ENCODE results near the gene GLB1L. TPM values are rescaled to one million over a fixed set of nuclear protein-coding genes. Genes with fewer than 3 reads are reported as not detected.

The GLB1L gene
- total and polyA plus RNA-seq, 8 donors: 0.58 to 31.4 (median 3.1) TPM; not detected in 1

- Histone ChIP-seq H3K27me3 (peaks cover 0 to 8% (median 0%) of the 10 kb centered on the region in 3 donors), H3K9me3 (no peaks in the 10 kb centered on the region), H3K4me1 (peaks cover 56 to 62% (median 58%) of the 10 kb centered on the region in 4 donors), H3K36me3 (peaks cover 12 to 18% (median 16%) of the 10 kb centered on the region in 4 donors), H3K4me3 (peak within 1 kb of the TSS; percentile 59 to 75 (median 72)), H3K27ac (peak within 1 kb of the TSS; percentile 88 to 98 (median 94))
- WGBS, 5 donors: 0 to 1% (median 1%) methylated on average over 11 to 76 of the region's 76 CpGs
- DNase-seq: peak; percentile 94
- TF ChIP-seq POLR2A (IDR thresholded peaks at IDR 0.05) (peak in 2 of 4 donors; percentile 80 to 93), CTCF (IDR thresholded peaks at IDR 0.05) (peak in 2 of 7 experiments; percentile 16 to 28), POLR2AphosphoS5 (IDR thresholded peaks at IDR 0.05) (peak; percentile 91 to 99 (median 99)), EP300 (IDR thresholded peaks at IDR 0.05) (no peak)
- intact Hi-C loops (cut with DNase I; ENCODE audit: low total_unique reads): no loop called here
These were observed 8.7 kb upstream of the GLB1L start, which contains the start of gene TUBA4A for GRCh38 chr2:219253753-219254589. Gene TUBA4A (minus strand): TSS chr2:219253918. CDS start chr2:219253858, 60 bp downstream.

DNA sequence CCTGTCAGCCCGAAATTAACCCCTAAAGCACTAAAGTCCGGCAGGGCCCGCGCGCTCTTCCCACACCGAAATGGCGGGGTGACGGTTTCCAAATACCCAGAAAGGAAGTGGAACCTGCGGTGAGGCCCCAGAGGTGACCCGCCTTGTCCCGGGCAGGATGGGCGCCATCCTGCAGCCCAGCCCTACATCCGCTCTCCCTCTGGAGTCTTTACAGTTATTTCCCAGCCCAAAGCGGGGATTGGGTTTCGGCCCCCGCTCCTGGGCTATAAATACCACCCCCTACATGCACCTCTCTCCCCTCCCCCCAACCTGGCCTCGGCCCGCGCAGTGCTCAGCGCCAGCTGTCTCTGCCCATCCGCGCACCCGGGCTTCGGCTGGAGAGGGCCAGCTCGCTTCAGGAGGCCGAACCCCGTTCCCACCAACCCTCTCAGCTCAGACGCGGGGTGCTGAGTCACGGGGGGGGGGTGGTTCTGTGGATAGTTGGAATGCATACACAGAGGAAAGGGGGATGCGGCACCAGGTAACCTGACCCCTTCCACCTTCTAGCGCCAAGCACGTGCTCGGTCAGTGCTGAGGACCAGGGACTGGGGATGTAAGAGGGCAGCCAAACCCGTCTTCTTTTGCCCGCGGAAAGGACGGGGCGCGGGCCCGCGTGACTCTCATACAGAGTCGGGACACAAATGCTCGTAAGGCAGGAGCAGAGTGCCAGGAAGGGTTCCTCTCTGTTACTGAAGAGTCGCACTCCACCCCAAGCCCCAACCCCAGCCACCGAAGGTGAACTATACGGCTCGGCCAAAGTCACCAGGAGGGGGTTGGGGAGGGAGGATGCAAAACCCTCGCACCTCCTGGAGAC lies 7.9 kb upstream of the GLB1L start, which contains the start of gene TUBA4B:
TSS of gene TUBA4B (plus strand) at position 344 of the 853 bp plus-strand sequence. CDS start at position 509, 165 bp downstream.
- no peaks in the 10 kb centered on the region for H3K9me3 ChIP-seq
- TF ChIP-seq POLR2AphosphoS5 (IDR thresholded peaks at IDR 0.05) (peak in 1 of 3 donors; percentile 37), CTCF (IDR thresholded peaks at IDR 0.05) (no peak)
- H3K27ac ChIP-seq: peak within 1 kb of the TSS; percentile 88 to 98 (median 94)
- peaks cover 14 to 26% (median 21%) of the 10 kb centered on the region in 4 donors for H3K36me3 ChIP-seq
- peak within 1 kb of the TSS; percentile 59 to 75 (median 72) for H3K4me3 ChIP-seq
- intact Hi-C loops (cut with DNase I; ENCODE audit: low total_unique reads): no loop called here
- H3K4me1 ChIP-seq: peaks cover 64 to 70% (median 67%) of the 10 kb centered on the region in 4 donors
- peaks cover 0 to 3% (median 0%) of the 10 kb centered on the region in 3 donors for H3K27me3 ChIP-seq
- DNase-seq: peak; percentile 50 to 62
- 1 to 3% (median 2%) methylated on average over 33 to 49 of the region's 49 CpGs for WGBS, 5 donors

DNA sequence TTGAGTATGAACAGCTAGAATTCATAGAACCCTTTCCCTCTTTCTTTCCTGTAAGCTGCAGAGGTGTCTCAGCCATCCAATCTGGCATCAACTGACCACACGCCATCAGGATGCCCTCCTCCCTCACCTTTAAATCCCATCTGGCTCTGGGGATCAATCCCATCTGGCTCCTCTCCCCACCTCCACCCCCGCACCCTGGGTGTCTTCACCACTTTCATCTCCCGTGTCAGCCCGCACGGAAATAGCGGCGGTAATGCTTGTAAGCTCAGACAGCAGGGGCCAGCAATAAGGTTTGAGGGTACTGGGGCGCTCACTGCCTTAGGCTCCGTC lies 7.3 kb upstream of the GLB1L start:
- intact Hi-C loops (cut with DNase I; ENCODE audit: low total_unique reads): no loop called here
- no peaks in the 10 kb centered on the region for H3K27me3 ChIP-seq
- peaks cover 14 to 32% (median 26%) of the 10 kb centered on the region in 4 donors for H3K36me3 ChIP-seq
- no peak for DNase-seq
- peak overlapping the region; percentile 88 to 98 (median 94) for H3K27ac ChIP-seq
- H3K9me3 ChIP-seq: no peaks in the 10 kb centered on the region
- H3K4me3 ChIP-seq: peak overlapping the region; percentile 59 to 75 (median 72)
- peaks cover 70 to 76% (median 72%) of the 10 kb centered on the region in 4 donors for H3K4me1 ChIP-seq
- no peak for TF ChIP-seq CTCF (IDR thresholded peaks at IDR 0.05)
- no peak for TF ChIP-seq EP300 (IDR thresholded peaks at IDR 0.05)
- TF ChIP-seq POLR2A (IDR thresholded peaks at IDR 0.05): no peak
- no peak for TF ChIP-seq POLR2AphosphoS5 (IDR thresholded peaks at IDR 0.05)
- 4 to 13% (median 9%) methylated on average over 9 of the region's 9 CpGs for WGBS, 5 donors

- peak overlapping the region; percentile 53 to 98 (median 94) for H3K27ac ChIP-seq
- 52 to 70% (median 59%) methylated on average over 2 to 5 of the region's 5 CpGs for WGBS, 5 donors
- DNase-seq: peak; percentile 22 to 40
- TF ChIP-seq CTCF (IDR thresholded peaks at IDR 0.05) (no peak), POLR2A (IDR thresholded peaks at IDR 0.05) (no peak), POLR2AphosphoS5 (IDR thresholded peaks at IDR 0.05) (no peak), EP300 (IDR thresholded peaks at IDR 0.05) (no peak)
- H3K36me3 ChIP-seq: peaks cover 14 to 37% (median 27%) of the 10 kb centered on the region in 4 donors
- no peaks in the 10 kb centered on the region for H3K27me3 ChIP-seq
- H3K9me3 ChIP-seq: no peaks in the 10 kb centered on the region
- H3K4me3 ChIP-seq: peak overlapping the region; percentile 59 to 75 (median 72)
- intact Hi-C loops (cut with DNase I; ENCODE audit: low total_unique reads): no loop called here
- H3K4me1 ChIP-seq: peaks cover 75 to 81% (median 77%) of the 10 kb centered on the region in 4 donors
These were observed 6.8 kb upstream of the GLB1L start for GRCh38 chr2:219252084-219252483.
